ENCODE results near the gene RFTN1. TPM values are rescaled to one million over a fixed set of nuclear protein-coding genes. Genes with fewer than 3 reads are reported as not detected.

RFTN1 gene
- polyA plus RNA-seq, 2 of the 4 experiments (the other 2 are of a cell fraction) = 1.8 to 3.7 TPM

DNA sequence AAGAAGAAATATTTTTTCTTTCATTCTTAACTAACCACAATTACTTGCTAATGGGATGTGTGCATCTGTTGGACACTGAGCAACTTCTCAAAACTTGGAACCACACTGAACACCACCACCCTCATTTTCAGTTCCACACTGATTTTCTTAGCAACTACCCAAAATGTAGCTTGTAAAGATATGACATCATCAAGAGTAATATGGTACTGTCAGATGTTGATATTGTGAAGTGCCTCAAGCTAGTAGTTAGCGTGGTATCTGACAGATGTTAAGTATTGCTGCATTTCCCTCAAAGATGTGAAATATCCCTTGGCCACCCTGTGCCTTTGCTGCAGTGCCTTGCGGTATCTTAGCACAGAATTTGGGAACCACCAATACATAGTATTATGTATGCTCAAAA lies 9.3 kb downstream of the RFTN1 start:
- ATAC-seq (no peak), DNase-seq (ENCODE audit: low read depth in 1 of 2, low spot score in 1 of 2) (no peak), FAIRE-seq (no peak)
- WGBS (ENCODE audit: missing lambda C conversion rate) = 73% methylated on average over 2 of the region's 2 CpGs
- no peak overlapping the region for H3K27ac ChIP-seq
- no peak overlapping the region for H3K4me3 ChIP-seq
- H3K4me1 ChIP-seq = no peaks in the 10 kb centered on the region
- ChIA-PET POLR2A (no interaction called here), CTCF (interaction anchor here (1.1 to 1.9 kb wide), 5 partner anchors 9 to 214 kb away, joined by 3 to 8 read pairs (median 4); no protein-coding TSS in a partner anchor)
- TF ChIP-seq, protein P1, sequence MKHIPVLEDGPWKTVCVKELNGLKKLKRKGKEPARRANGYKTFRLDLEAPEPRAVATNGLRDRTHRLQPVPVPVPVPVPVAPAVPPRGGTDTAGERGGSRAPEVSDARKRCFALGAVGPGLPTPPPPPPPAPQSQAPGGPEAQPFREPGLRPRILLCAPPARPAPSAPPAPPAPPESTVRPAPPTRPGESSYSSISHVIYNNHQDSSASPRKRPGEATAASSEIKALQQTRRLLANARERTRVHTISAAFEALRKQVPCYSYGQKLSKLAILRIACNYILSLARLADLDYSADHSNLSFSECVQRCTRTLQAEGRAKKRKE (CRISPR knock-in tag; IDR thresholded peaks at IDR 0.05; ENCODE audit: low read depth) = no peak
- no peak for TF ChIP-seq PBX3 (IDR thresholded peaks at IDR 0.05)
- TF ChIP-seq HDAC2 (IDR thresholded peaks at IDR 0.05) = no peak
- no peak for TF ChIP-seq EHMT2 (IDR thresholded peaks at IDR 0.05; ENCODE audit: low read depth)
- TF ChIP-seq MAFK (IDR thresholded peaks at IDR 0.05; ENCODE audit: partially characterized antibody) = no peak
- TF ChIP-seq, protein P2, sequence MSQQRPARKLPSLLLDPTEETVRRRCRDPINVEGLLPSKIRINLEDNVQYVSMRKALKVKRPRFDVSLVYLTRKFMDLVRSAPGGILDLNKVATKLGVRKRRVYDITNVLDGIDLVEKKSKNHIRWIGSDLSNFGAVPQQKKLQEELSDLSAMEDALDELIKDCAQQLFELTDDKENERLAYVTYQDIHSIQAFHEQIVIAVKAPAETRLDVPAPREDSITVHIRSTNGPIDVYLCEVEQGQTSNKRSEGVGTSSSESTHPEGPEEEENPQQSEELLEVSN (IDR thresholded peaks at IDR 0.05; ENCODE audit: borderline replicate concordance, low read depth) = no peak
- TF ChIP-seq, protein P3, sequence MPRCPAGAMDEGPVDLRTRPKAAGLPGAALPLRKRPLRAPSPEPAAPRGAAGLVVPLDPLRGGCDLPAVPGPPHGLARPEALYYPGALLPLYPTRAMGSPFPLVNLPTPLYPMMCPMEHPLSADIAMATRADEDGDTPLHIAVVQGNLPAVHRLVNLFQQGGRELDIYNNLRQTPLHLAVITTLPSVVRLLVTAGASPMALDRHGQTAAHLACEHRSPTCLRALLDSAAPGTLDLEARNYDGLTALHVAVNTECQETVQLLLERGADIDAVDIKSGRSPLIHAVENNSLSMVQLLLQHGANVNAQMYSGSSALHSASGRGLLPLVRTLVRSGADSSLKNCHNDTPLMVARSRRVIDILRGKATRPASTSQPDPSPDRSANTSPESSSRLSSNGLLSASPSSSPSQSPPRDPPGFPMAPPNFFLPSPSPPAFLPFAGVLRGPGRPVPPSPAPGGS (IDR thresholded peaks at IDR 0.05) = no peak
- TF ChIP-seq TP53 (CRISPR knock-in tag; IDR thresholded peaks at IDR 0.05) = no peak
- TF ChIP-seq SMC3 (IDR thresholded peaks at IDR 0.05) = no peak
- no peak for TF ChIP-seq RARB (CRISPR knock-in tag; IDR thresholded peaks at IDR 0.05)
- TF ChIP-seq POLR2AphosphoS2 (conservative IDR thresholded peaks at IDR 0.05; ENCODE audit: low read length) = no peak
- no peak for TF ChIP-seq CBX8 (IDR thresholded peaks at IDR 0.05)
- no peak for TF ChIP-seq CHD2 (IDR thresholded peaks at IDR 0.05; ENCODE audit: low read length, partially characterized antibody)
- no peak for TF ChIP-seq JUNB (IDR thresholded peaks at IDR 0.05)
- TF ChIP-seq PHF8 (IDR thresholded peaks at IDR 0.05; ENCODE audit: borderline replicate concordance, low read depth) = no peak
- TF ChIP-seq EP300 (IDR thresholded peaks at IDR 0.05) = no peak
- no peak for TF ChIP-seq HEYL (CRISPR knock-in tag; IDR thresholded peaks at IDR 0.05)
- no peak for TF ChIP-seq GATA3 (IDR thresholded peaks at IDR 0.05; ENCODE audit: borderline replicate concordance)
- no peak for TF ChIP-seq ZNF302 (CRISPR knock-in tag; IDR thresholded peaks at IDR 0.05)
- H3K9me3 ChIP-seq = no peaks in the 10 kb centered on the region
- H3K4me2 ChIP-seq = no peak overlapping the region

DNA sequence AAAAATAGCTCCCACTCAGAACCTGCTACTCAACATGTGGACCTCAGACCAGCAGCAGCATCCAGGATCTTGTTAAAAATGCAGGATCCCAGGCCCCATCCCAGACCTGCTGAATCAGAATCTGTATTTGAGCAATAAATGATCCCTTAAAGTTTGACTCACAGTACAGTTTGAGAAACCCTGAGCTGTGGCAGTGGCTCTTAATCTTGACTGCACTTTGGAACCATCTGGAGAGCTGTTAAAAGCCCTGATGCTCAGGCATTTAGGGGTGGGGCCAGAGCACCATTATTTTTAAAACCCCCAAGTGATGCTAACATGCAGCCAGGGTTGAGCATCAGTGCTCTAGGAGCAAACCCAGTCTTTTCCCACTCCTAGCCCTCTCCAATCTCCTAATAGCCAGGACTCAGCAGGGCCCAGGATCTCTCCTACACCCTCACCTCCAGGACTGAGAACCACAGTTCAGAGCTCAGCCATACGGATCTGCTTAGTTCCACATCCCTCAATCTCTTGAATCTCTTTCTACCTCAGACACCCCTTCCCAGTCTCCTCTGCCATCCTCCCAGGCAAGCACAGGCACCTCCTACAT lies 10.2 kb downstream of the RFTN1 start:
- H3K4me3 ChIP-seq = no peak overlapping the region
- H3K4me2 ChIP-seq = no peak overlapping the region
- ChIA-PET CTCF (interaction anchor here (0.8 kb wide), 1 partner anchor 9 kb away, joined by 3 read pairs; no protein-coding TSS in a partner anchor), POLR2A (no interaction called here)
- TF ChIP-seq MAFK (IDR thresholded peaks at IDR 0.05; ENCODE audit: partially characterized antibody) = no peak
- TF ChIP-seq PBX3 (IDR thresholded peaks at IDR 0.05) = no peak
- no peak for TF ChIP-seq RFX5 (IDR thresholded peaks at IDR 0.05)
- TF ChIP-seq ELK1 (IDR thresholded peaks at IDR 0.05; ENCODE audit: low read depth, low read length) = no peak
- no peak for TF ChIP-seq ZFP36 (IDR thresholded peaks at IDR 0.05; ENCODE audit: borderline replicate concordance, partially characterized antibody)
- TF ChIP-seq, protein P4, sequence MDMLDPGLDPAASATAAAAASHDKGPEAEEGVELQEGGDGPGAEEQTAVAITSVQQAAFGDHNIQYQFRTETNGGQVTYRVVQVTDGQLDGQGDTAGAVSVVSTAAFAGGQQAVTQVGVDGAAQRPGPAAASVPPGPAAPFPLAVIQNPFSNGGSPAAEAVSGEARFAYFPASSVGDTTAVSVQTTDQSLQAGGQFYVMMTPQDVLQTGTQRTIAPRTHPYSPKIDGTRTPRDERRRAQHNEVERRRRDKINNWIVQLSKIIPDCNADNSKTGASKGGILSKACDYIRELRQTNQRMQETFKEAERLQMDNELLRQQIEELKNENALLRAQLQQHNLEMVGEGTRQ (IDR thresholded peaks at IDR 0.05) = no peak
- TF ChIP-seq BHLHE40 (IDR thresholded peaks at IDR 0.05; ENCODE audit: low read depth, low read length) = no peak
- TF ChIP-seq, protein P5, sequence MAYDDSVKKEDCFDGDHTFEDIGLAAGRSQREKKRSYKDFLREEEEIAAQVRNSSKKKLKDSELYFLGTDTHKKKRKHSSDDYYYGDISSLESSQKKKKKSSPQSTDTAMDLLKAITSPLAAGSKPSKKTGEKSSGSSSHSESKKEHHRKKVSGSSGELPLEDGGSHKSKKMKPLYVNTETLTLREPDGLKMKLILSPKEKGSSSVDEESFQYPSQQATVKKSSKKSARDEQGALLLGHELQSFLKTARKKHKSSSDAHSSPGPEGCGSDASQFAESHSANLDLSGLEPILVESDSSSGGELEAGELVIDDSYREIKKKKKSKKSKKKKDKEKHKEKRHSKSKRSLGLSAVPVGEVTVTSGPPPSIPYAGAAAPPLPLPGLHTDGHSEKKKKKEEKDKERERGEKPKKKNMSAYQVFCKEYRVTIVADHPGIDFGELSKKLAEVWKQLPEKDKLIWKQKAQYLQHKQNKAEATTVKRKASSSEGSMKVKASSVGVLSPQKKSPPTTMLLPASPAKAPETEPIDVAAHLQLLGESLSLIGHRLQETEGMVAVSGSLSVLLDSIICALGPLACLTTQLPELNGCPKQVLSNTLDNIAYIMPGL (CRISPR knock-in tag; IDR thresholded peaks at IDR 0.05; ENCODE audit: borderline replicate concordance) = no peak
- TF ChIP-seq ESRRA (IDR thresholded peaks at IDR 0.05; ENCODE audit: borderline replicate concordance, low read length) = no peak
- TF ChIP-seq HOXB13 (CRISPR knock-in tag; IDR thresholded peaks at IDR 0.05; ENCODE audit: low read depth) = no peak
- no peak for TF ChIP-seq ZNF302 (CRISPR knock-in tag; IDR thresholded peaks at IDR 0.05)
- no peak for TF ChIP-seq NR3C1 (IDR thresholded peaks at IDR 0.05)
- no peak for ATAC-seq
- no peak overlapping the region for H3K27ac ChIP-seq
- FAIRE-seq = no peak
- no peaks in the 10 kb centered on the region for H3K9me3 ChIP-seq
- 87% methylated on average over 1 of the region's 1 CpG for WGBS (ENCODE audit: missing lambda C conversion rate)
- H3K4me1 ChIP-seq = no peaks in the 10 kb centered on the region
- DNase-seq (ENCODE audit: low read depth in 1 of 2, low spot score in 1 of 2) = no peak
